ENCODE data around the gene CBX6.

Gene CBX6

DNA sequence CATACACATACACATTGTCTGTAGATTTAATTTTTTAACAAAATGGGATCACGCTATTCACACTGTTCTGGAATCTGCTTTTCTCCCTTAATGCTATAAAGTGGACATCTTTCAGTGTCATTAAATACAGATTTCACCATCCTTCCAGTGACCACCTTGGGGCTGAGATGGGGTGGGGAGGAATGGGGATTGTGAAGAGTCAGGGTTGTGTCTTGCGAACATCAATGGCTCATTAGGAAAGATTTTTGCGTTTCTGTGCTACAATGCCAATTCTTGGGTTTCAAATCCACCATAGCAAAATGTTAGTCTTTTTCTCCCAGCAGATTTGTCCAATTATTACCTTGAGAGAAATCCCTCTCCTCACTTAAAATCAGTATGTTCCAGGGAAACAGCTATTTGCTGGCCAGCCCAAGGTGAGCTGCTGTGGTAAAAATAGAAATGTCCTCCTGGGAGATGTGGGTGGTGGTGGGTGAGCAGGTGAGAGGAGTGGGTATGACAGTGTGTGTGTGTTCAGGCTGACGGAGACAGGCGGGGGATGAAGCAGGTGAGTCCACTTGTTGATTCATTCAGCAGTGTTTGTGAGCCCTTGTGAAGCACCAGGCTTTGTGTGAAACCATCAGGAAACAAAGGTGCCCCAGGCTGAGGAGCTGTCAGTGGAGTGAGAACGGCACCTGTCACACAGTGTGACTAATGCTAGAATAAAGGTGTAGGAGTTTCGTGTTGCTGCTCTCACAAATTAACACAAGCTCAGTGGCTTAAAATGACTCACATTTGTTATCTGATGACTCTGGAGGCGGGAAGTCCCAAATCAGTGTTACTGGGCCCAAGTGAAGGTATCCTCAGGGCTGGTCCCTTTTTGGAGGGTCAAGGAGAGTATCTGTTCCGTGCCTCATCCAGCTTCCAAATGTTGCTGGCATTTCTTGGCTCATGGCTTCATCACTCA, 1.7 kb upstream of the CBX6 start:
- DNase-seq, result peak; percentile 15 to 37

GRCh38 chr22:38872831-38873248, 824 bp upstream of the CBX6 start:
- peak; percentile 5 to 25 for DNase-seq

- DNase-seq, result no peak
Observed at GRCh38 chr22:38871360-38872171, 450 bp downstream of the CBX6 start.

DNA sequence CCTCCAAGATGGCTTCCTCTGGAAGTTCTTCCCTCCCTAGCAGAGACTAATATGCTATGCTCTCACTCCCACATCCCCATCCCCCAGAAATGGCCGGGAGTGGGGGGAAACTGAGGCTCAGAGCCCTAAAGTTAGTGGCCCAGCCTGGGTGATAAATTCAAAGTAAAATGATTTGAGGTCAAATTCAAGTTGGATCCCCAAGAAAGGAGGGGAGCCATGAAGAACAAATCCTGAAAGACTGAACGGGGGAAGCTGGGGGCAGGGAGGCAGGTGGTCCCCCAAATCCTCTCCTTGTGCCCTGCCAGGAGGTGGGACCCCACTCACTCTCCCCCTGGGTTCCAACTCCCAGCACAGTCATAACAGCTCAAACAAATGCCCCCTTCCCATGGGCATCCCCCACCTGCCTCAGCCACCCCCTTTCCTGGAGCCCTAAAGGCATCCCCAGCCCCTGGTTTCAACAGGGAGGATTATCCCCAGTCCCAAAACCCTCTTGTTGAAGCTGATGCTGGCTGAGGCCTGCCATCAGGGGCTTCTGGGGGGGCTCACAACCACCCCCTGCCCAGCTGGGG, 1.1 kb downstream of the CBX6 start:
- DNase-seq, result no peak

- DNase-seq, result peak; percentile 69 to 78
Observed at GRCh38 chr22:38870312-38870741, 1.7 kb downstream of the CBX6 start.

DNA sequence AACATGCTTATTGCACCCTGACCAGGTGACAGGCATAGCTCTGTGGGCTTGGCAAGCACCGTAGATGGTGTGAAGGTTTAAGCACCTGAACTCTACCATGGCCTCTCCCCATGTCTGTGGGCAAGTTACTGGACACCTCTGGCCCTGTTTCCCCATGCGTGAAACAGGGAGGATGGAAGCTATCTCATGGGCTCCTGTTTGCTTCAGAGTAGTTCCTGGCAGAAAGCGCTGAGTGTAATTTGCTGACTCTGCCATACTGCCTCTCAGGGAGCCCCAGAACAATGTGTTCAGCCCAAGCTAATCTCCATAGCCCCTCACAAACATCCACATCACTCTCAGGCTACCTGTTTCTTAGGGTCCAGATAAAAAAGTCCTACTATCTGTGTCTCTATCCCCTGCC, 2.4 kb downstream of the CBX6 start:
- DNase-seq, result no peak

- DNase-seq, result peak; percentile 57 to 66
Observed at GRCh38 chr22:38868886-38869381, 3.1 kb downstream of the CBX6 start.

GRCh38 chr22:38868286-38868721, 3.7 kb downstream of the CBX6 start:
- no peak for DNase-seq

GRCh38 chr22:38867471-38868285, 4.3 kb downstream of the CBX6 start:
- DNase-seq, result no peak

DNA sequence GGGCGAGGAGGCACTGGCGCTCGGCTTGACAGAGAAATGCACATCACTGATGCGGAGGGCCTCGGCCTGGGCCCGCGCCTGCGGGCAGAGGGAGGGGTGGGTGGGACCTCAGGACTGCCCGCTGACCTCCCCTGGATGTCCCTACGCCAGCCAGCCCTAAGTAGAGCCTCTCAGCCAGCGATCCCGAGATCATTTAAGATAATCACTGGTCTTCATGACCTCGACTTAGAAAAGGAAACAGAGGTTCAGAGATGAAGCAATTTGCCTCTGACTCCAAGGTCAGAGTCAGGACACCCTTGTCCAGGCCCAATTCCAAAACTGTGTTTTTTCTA, 4.9 kb downstream of the CBX6 start:
- no peak for DNase-seq

- DNase-seq, result no peak
Observed at GRCh38 chr22:38866399-38867123, 5.5 kb downstream of the CBX6 start.

GRCh38 chr22:38866024-38866398, 6.0 kb downstream of the CBX6 start:
- DNase-seq, result no peak

- no peak for DNase-seq
Observed at GRCh38 chr22:38865201-38866023, 6.6 kb downstream of the CBX6 start.

DNA sequence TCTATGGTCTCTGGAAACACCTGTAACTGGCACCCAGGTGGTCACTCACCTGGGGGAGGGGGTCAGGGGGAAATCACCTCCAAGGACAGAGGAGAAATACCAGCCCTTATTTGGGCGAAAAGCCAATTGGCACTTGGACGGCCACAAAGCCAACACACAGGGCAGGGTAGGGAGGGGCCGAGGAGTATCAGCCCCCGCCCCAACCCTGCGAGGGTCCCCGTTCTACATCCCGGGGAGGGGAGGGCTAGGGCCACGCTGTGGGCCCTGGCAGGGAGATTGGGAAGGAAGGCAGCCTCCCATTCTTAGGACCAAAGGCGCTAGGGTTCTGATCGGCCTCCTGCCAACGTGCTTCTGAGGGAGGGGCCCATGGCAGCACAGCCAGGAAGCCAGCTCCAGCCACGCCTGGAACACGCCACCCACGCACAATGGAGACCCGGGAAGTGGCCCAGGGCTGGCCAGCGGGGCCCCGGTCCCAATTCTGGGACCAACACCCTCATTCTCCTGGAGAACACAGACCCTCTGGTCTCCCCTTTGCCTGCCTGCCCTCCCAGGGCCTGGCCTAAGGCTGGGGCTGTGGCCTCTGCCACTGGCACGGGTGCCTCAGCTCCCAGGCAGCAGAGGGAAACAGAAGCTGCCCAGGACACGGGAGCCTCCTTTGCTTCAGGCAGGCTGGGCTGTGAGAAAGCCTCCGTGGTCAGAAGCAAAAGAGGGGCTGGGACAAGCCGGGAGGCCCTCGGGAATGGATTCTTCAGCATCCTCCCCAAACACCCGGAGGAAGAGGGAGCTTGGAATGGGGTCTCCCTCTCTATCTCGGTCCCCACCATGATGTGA, 7.4 kb downstream of the CBX6 start:
- no peak for DNase-seq

DNA sequence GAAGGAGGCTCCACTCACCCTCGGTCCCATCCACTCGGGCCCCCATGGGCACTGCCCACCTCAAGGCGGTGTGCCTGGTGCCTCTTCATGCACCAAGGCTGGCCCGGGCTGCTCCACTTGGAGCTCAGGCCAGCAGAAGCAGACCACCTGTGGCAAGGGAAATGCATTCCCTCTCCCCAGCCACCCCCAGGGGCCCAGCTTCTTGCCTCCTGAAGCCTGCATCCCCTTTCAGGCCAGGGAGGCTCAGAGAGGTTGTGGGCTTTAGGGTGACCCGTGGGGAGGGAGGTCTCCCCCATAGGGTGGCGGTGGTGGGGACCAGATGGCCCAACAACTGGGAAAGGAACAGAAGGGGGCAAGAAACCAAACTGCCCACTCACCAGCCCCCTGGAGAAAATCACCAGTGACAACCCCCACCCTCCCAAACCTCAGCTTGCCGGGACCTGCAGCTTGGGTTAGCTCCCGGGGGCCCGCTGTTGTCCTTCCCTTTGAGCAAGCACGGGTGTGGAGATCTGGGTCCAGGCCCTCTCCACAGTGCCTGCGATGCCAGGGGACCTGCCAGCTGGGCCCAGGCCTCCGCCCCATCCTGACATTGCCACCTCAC, 8.4 kb downstream of the CBX6 start:
- DNase-seq, result no peak

- DNase-seq, result no peak
Observed at GRCh38 chr22:38862375-38863329, 9.4 kb downstream of the CBX6 start.

- DNase-seq, result no peak
Observed at GRCh38 chr22:38861927-38862326, 10.1 kb downstream of the CBX6 start.

DNA sequence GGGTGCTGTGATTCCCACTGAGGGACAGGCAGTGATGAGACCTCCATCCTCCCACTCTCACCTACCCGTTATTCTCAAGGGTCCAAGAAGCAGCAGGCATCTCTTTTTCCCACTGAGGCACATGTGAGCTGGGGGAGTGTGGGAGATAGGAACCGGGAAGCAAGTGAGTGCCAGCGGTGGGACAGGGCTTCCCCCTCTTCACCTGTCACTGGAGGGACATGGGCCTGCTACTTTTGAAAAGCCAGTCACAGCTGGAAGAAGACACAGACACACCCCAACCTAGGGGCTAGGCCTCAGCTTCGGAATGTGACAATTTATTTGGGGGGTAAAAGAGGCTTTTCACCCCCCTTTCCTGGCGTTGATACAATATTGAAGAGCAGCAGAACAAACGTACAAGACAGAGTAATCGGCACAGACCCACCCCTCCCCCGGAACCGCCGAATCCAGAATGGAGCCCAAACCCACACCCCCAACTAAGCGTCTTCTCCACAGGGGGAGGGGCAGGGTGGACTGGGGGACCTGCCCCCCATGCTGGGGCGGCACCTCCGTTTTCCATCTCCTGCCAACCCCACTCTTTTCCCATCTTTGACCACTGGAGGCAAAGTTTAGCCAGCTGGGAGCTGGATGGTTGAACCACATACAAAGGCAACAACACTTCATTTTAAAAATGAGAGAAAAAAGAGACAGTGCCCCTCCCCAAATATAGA, 10.7 kb downstream of the CBX6 start:
- no peak for DNase-seq

All from NCI-H2081 (cell line).